H9 (cell line): ENCODE results near the gene MFSD12. TPM values are rescaled to one million over a fixed set of nuclear protein-coding genes. Genes with fewer than 3 reads are reported as not detected.
A peak's percentile ranks its signal among the peaks of the same experiment; 100 is the strongest.

Experiments
- DNase-seq: peaks from one replicate; pipeline ENCODE4 v3.0.0-alpha.2; 2017
- H2AFZ ChIP-seq: one replicate; pipeline ENCODE4 v1.6.1; 2013; ENCODE audit warnings: mild to moderate bottlenecking, low read length, control low read depth, moderate library complexity
- H2AK5ac ChIP-seq: 2 replicates; pipeline ENCODE4 v1.6.1; 2013; ENCODE audit warnings: low read length, control low read depth, mixed read lengths; ENCODE audit not compliant: insufficient read length
- H2BK120ac ChIP-seq: one replicate; pipeline ENCODE4 v1.6.1; 2013; ENCODE audit warnings: low read depth, mild to moderate bottlenecking, low read length, control low read depth, inconsistent platforms; ENCODE audit not compliant: poor library complexity, severe bottlenecking
- H2BK12ac ChIP-seq: 2 replicates; pipeline ENCODE4 v1.6.1; 2013; ENCODE audit warnings: low read length, control low read depth, mixed read lengths, low read depth; ENCODE audit not compliant: insufficient read length
- H2BK15ac ChIP-seq: 2 replicates; pipeline ENCODE4 v1.6.1; 2013; ENCODE audit warnings: low read depth, low read length, control low read depth
- H2BK20ac ChIP-seq: one replicate; pipeline ENCODE4 v1.6.1; 2013; ENCODE audit warnings: low read depth, mild to moderate bottlenecking, low read length, control low read depth, inconsistent platforms; ENCODE audit not compliant: poor library complexity, severe bottlenecking
- H2BK5ac ChIP-seq: 2 replicates; pipeline ENCODE4 v1.6.1; 2013; ENCODE audit warnings: low read length, control low read depth, mixed read lengths; ENCODE audit not compliant: insufficient read length
- H3K14ac ChIP-seq: 2 replicates; pipeline ENCODE4 v1.6.1; 2013; ENCODE audit warnings: low read length, control low read depth; ENCODE audit not compliant: insufficient read depth
- H3K18ac ChIP-seq: 2 replicates; pipeline ENCODE4 v1.6.1; 2013; ENCODE audit warnings: low read depth, mild to moderate bottlenecking, mixed read lengths, low read length, control low read depth; ENCODE audit not compliant: insufficient read length
- H3K23ac ChIP-seq: 2 replicates; pipeline ENCODE4 v1.6.1; 2013; ENCODE audit warnings: low read length, control low read depth, mixed read lengths, low read depth; ENCODE audit not compliant: insufficient read length
- H3K23me2 ChIP-seq: 2 replicates; pipeline ENCODE4 v1.6.1; 2013; ENCODE audit warnings: low read depth, mild to moderate bottlenecking, mixed read lengths, low read length, control low read depth; ENCODE audit not compliant: insufficient read length, poor library complexity, severe bottlenecking
- H3K27ac ChIP-seq: 2 replicates; pipeline ENCODE4 v1.5.1; 2013; ENCODE audit warnings: low read length, control low read depth, mixed read lengths, low read depth; ENCODE audit not compliant: insufficient read length
- H3K27me3 ChIP-seq: 2 replicates; pipeline ENCODE4 v1.6.1; 2013; ENCODE audit warnings: low read length, control low read depth, inconsistent platforms; ENCODE audit not compliant: insufficient read depth
- H3K4ac ChIP-seq: 2 replicates; pipeline ENCODE4 v1.6.1; 2013; ENCODE audit warnings: low read depth, mild to moderate bottlenecking, control low read depth, inconsistent platforms, low read length, moderate library complexity
- H3K4me1 ChIP-seq: 2 replicates; pipeline ENCODE4 v1.6.1; 2013; ENCODE audit warnings: low read length, control low read depth, inconsistent platforms; ENCODE audit not compliant: insufficient read depth
- H3K4me2 ChIP-seq: 2 replicates; pipeline ENCODE4 v1.6.1; 2013; ENCODE audit warnings: low read length, control low read depth, mixed read lengths; ENCODE audit not compliant: insufficient read length, insufficient read depth
- H3K56ac ChIP-seq: 2 replicates; pipeline ENCODE4 v1.6.1; 2013; ENCODE audit warnings: low read depth, mild to moderate bottlenecking, mixed read lengths, low read length, control low read depth; ENCODE audit not compliant: insufficient read length
- H3K79me1 ChIP-seq: 2 replicates; pipeline ENCODE4 v1.6.1; 2013; ENCODE audit warnings: low read depth, mild to moderate bottlenecking, moderate library complexity, low read length, control low read depth, inconsistent platforms; ENCODE audit not compliant: insufficient read depth, poor library complexity, severe bottlenecking
- H3K79me2 ChIP-seq: 2 replicates; pipeline ENCODE4 v1.6.1; 2013; ENCODE audit warnings: low read length, control low read depth, inconsistent platforms; ENCODE audit not compliant: insufficient read depth
- H3K9ac ChIP-seq: 2 replicates; pipeline ENCODE4 v1.6.1; 2013; ENCODE audit warnings: low read length, control low read depth, mixed read lengths; ENCODE audit not compliant: insufficient read length; ENCODE audit errors: extremely low read depth
- H3K9me3 ChIP-seq: one replicate; pipeline ENCODE4 v1.6.1; 2013; ENCODE audit warnings: low read depth, low read length, inconsistent platforms; ENCODE audit not compliant: control insufficient read depth
- H3T11ph ChIP-seq: one replicate; pipeline ENCODE4 v1.6.1; 2013; ENCODE audit warnings: mild to moderate bottlenecking, low read length, control low read depth, inconsistent platforms
- H4K20me1 ChIP-seq: one replicate; pipeline ENCODE4 v1.6.1; 2013; ENCODE audit not compliant: control insufficient read depth, insufficient read length, insufficient read depth
- H4K5ac ChIP-seq: 2 replicates; pipeline ENCODE4 v1.6.1; 2013; ENCODE audit warnings: low read depth, mild to moderate bottlenecking, mixed read lengths, low read length, control low read depth; ENCODE audit not compliant: insufficient read length
- H4K8ac ChIP-seq: replicated peaks from 2 replicates; pipeline ENCODE4 v1.6.1; 2013; ENCODE audit warnings: low read length, control low read depth, mixed read lengths, low read depth; ENCODE audit not compliant: insufficient read length
- H4K91ac ChIP-seq: 2 replicates; pipeline ENCODE4 v1.6.1; 2013; ENCODE audit warnings: low read depth, mild to moderate bottlenecking, moderate library complexity, mixed read lengths, low read length, control low read depth; ENCODE audit not compliant: insufficient read length
- H3K27ac Mint-ChIP-seq, 3 experiments: 2 replicates in 2 of 3; 3 replicates in 1 of 3; pipeline ENCODE4 v1.8.0; 2020 to 2021; ENCODE audit warnings: mixed read lengths in 3 of 3, mild to moderate bottlenecking in 1 of 3, moderate library complexity in 1 of 3
- H3K27me3 Mint-ChIP-seq: 2 replicates; pipeline ENCODE4 v1.8.0; 2021; ENCODE audit warnings: low read depth, mild to moderate bottlenecking, moderate library complexity, mixed read lengths
- H3K36me3 Mint-ChIP-seq, 3 experiments: 2 replicates in 2 of 3; 3 replicates in 1 of 3; pipeline ENCODE4 v1.8.0; 2020 to 2021; ENCODE audit warnings: low read depth in 3 of 3, mixed read lengths in 3 of 3; ENCODE audit not compliant: insufficient read depth in 1 of 3
- H3K4me1 Mint-ChIP-seq, 2 experiments: 2 replicates each; pipeline ENCODE4 v1.8.0; 2020; ENCODE audit warnings: mixed read lengths in 2 of 2
- H3K4me3 Mint-ChIP-seq, 2 experiments: 2 replicates in 1 of 2; 3 replicates in 1 of 2; pipeline ENCODE4 v1.8.0; 2020 to 2021; ENCODE audit warnings: mild to moderate bottlenecking in 2 of 2, mixed read lengths in 2 of 2, moderate library complexity in 1 of 2
- H3K9me3 Mint-ChIP-seq, 2 experiments: 2 replicates in 1 of 2; 3 replicates in 1 of 2; pipeline ENCODE4 v1.8.0; 2020; ENCODE audit warnings: mild to moderate bottlenecking in 2 of 2, mixed read lengths in 2 of 2, moderate library complexity in 1 of 2
- WGBS: extraction: QIAGEN DNeasy Blood & Tissue Kit; methylation state at CpG from one replicate; pipeline ENCODE4 v1.1.7; 2013; ENCODE audit warnings: missing lambda C conversion rate, low lambda C conversion rate, mixed read lengths; ENCODE audit not compliant: insufficient read length; ENCODE audit errors: extremely low coverage; 5-methylcytosine and 5-hydroxymethylcytosine counted together
- total RNA-seq: library from RNA; stranded (reverse); gene quantifications from 2 replicates; pipeline ENCODE4 v1.2.1, GENCODE V29; 2021
- TF ChIP-seq, protein P1 (sequence below): fragments of 200-600 bp; sonication (generic); conservative IDR thresholded peaks from 3 replicates; pipeline ENCODE4 v1.8.0; 2021; ENCODE audit warnings: antibody characterized with exemption, mild to moderate bottlenecking

The MFSD12 gene
- total RNA-seq, 1 experiment from 2014 or later, result 58.8 TPM

DNA sequence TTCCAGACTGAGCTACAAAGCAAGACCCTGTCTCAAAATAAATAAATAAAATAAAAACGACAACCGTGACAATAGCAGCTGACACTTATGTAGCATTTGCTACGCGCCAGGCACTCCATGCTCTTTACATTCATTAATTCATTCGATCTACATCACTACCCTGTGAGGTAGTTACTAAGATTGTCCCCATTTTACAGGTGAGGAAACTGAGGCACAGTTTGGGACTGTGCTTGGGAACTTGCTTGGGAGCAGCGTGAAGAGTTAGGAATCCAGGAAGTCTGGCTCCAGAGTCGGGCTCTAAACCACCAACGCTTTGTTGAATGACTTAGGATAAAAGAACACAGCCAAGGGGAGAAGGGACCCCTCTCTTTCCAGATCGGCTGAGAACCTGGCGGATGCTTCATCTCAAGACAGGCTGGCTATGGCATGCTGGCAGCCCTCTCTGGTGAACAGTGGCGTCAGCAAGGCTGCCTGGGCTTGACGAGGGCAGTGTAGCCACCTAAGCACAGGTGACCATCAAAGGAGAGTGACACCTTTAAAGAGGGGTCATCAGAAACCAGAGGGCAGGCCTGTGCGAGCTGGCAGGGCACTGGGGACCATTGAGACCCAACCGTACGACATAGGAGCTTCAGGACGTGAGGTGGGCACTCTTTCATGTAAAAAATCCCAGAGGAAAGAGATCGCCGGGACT, 57.5 kb downstream of the MFSD12 start:
- Histone ChIP-seq H3K27ac (no peak overlapping the region), H3T11ph (no peak overlapping the region), H4K5ac (no peak overlapping the region), H2BK20ac (no peak overlapping the region), H3K23me2 (peaks cover 6% of the 10 kb centered on the region), H3K4ac (no peak overlapping the region), H2AFZ (no peak overlapping the region), H2BK15ac (no peak overlapping the region), H3K9me3 (no peaks in the 10 kb centered on the region), H2BK12ac (no peak overlapping the region), H3K9ac (peak overlapping the region; percentile 96), H3K18ac (peak overlapping the region; percentile 54), H3K23ac (no peak overlapping the region), H3K27me3 (no peaks in the 10 kb centered on the region), H4K20me1 (no peaks in the 10 kb centered on the region), H3K4me2 (peak overlapping the region; percentile 95), H3K79me2 (peaks cover 10% of the 10 kb centered on the region), H2BK120ac (no peak overlapping the region), H4K91ac (no peak overlapping the region), H3K79me1 (no peaks in the 10 kb centered on the region), H3K56ac (no peak overlapping the region), H3K14ac (peak overlapping the region; percentile 97; the same call in 1 of the 2 replicates), H2AK5ac (no peak overlapping the region), H4K8ac (no peak overlapping the region), H2BK5ac (no peak overlapping the region), H3K4me1 (no peaks in the 10 kb centered on the region)
- TF ChIP-seq, protein P1, sequence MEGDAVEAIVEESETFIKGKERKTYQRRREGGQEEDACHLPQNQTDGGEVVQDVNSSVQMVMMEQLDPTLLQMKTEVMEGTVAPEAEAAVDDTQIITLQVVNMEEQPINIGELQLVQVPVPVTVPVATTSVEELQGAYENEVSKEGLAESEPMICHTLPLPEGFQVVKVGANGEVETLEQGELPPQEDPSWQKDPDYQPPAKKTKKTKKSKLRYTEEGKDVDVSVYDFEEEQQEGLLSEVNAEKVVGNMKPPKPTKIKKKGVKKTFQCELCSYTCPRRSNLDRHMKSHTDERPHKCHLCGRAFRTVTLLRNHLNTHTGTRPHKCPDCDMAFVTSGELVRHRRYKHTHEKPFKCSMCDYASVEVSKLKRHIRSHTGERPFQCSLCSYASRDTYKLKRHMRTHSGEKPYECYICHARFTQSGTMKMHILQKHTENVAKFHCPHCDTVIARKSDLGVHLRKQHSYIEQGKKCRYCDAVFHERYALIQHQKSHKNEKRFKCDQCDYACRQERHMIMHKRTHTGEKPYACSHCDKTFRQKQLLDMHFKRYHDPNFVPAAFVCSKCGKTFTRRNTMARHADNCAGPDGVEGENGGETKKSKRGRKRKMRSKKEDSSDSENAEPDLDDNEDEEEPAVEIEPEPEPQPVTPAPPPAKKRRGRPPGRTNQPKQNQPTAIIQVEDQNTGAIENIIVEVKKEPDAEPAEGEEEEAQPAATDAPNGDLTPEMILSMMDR, result no peak
- no peak for DNase-seq
- Mint-ChIP-seq H3K36me3 (peaks cover 12 to 28% (median 28%) of the 10 kb centered on the region in 3 experiments; a peak in 6 of 7 replicates), H3K4me3 (peak overlapping the region; percentile 91 to 95), H3K27me3 (no peaks in the 10 kb centered on the region), H3K27ac (peak overlapping the region; percentile 99; a peak in 5 of 7 replicates), H3K4me1 (peaks cover 11 to 14% of the 10 kb centered on the region in 2 experiments), H3K9me3 (no peaks in the 10 kb centered on the region; a peak in 1 of 5 replicates)
- no CpG with 5 or more reads among the region's 18 CpGs for WGBS
